HG03469 (cell line): ENCODE results near the gene FRY.

ENCODE experiments used
- ATAC-seq: cut with Tn5 transposase; IDR thresholded peaks from one replicate; pipeline ENCODE4 v1.9.1; 2021; ENCODE audit warnings: mild to moderate bottlenecking, moderate library complexity, moderate number of reproducible peaks; ENCODE audit not compliant: unreplicated experiment

FRY gene

GRCh38 chr13:32079587-32079986, 48.0 kb downstream of the FRY start:
- no peak for ATAC-seq

- ATAC-seq, result no peak
Measured at GRCh38 chr13:32080328-32080744, 48.8 kb downstream of the FRY start.

GRCh38 chr13:32081591-32081990, 50.0 kb downstream of the FRY start:
- ATAC-seq, result no peak

GRCh38 chr13:32086366-32086765, 54.8 kb downstream of the FRY start:
- no peak for ATAC-seq

- no peak for ATAC-seq
Measured at GRCh38 chr13:32086791-32087441, 55.3 kb downstream of the FRY start.

GRCh38 chr13:32087955-32088747, 56.6 kb downstream of the FRY start:
- no peak for ATAC-seq

- no peak for ATAC-seq
Measured at GRCh38 chr13:32092496-32092895, 60.9 kb downstream of the FRY start.

GRCh38 chr13:32093006-32093405, 61.4 kb downstream of the FRY start:
- ATAC-seq, result no peak

GRCh38 chr13:32098272-32098671, 66.7 kb downstream of the FRY start:
- no peak for ATAC-seq

- ATAC-seq, result no peak
Measured at GRCh38 chr13:32105653-32106313, 74.2 kb downstream of the FRY start.

- ATAC-seq, result no peak
Measured at GRCh38 chr13:32107474-32107873, 75.9 kb downstream of the FRY start.

- no peak for ATAC-seq
Measured at GRCh38 chr13:32107973-32108372, 76.4 kb downstream of the FRY start.

GRCh38 chr13:32113532-32113931, 82.0 kb downstream of the FRY start:
- ATAC-seq, result no peak

GRCh38 chr13:32114284-32114950, 82.8 kb downstream of the FRY start:
- ATAC-seq, result no peak

GRCh38 chr13:32115066-32115465, 83.5 kb downstream of the FRY start:
- no peak for ATAC-seq

- peak; percentile 66 for ATAC-seq
Measured at GRCh38 chr13:32116210-32116609, 84.6 kb downstream of the FRY start.

- ATAC-seq, result no peak
Measured at GRCh38 chr13:32117001-32117400, 85.4 kb downstream of the FRY start.

- ATAC-seq, result no peak
Measured at GRCh38 chr13:32117701-32118100, 86.1 kb downstream of the FRY start.

- ATAC-seq, result no peak
Measured at GRCh38 chr13:32121316-32121715, 89.7 kb downstream of the FRY start.

- ATAC-seq, result no peak
Measured at GRCh38 chr13:32124743-32125142, 93.2 kb downstream of the FRY start.

- ATAC-seq, result no peak
Measured at GRCh38 chr13:32125221-32125689, 93.7 kb downstream of the FRY start.
